CD4-positive, alpha-beta T cell treated with Interleukin-15 for 1 hour (primary cell): Measurements from ENCODE around the gene SENP7.
"Not testable (repeated sequence)": the region's sequence is repeated elsewhere in the genome, so short reads cannot be mapped to it uniquely, and the experiment has no call there.

ENCODE experiments used
- DNase-seq: peaks from one replicate; pipeline ENCODE4 v3.0.0-alpha.2; 2020

Gene SENP7

GRCh38 chr3:101319531-101319930 lies 193.5 kb downstream of the SENP7 start:
- DNase-seq, result no peak

- no peak for DNase-seq
Observed at GRCh38 chr3:101312545-101312944, 200.5 kb downstream of the SENP7 start.

DNA sequence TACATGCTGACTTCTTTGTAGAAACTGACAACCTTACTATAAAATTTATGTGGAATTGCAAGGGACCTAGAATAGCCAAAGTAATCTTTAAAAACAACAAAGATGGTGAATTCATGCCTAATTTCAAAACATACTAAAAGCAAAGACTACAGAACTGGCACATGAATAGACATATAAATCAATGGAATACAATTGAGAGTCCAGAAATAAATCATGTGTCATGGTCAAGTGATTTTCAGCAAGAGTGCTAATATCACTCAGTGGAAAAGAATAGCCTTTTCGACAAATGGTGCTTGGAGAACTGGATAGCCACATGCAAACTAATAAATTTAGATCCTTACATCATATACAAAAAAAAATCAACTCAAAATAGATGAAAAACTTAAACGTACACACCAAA lies 201.3 kb downstream of the SENP7 start:
- no peak for DNase-seq

- no peak for DNase-seq
Observed at GRCh38 chr3:101310978-101311375, 202.0 kb downstream of the SENP7 start.

- DNase-seq, result not testable (repeated sequence)
Observed at GRCh38 chr3:101308147-101308772, 204.8 kb downstream of the SENP7 start.

DNA sequence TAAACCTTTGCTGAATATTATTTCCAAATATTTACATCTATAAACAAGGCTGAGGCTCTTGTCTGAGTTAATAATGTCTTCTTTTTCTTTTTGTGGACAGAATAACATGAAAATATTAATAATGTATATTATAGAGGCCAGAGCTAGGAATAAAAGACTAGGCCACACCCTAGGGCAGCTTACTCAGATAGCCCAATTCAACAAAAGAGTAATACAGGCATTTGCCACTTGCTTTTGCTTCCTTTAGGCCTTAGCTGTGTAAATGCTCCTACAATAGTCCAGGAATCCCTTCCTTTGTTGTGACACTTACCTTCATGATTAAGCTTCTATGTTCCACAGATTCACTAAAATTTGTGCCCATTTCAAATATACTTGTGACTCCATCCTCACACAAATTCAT lies 209.2 kb downstream of the SENP7 start:
- DNase-seq, result no peak

- DNase-seq, result no peak
Observed at GRCh38 chr3:101303089-101303731, 209.8 kb downstream of the SENP7 start.

DNA sequence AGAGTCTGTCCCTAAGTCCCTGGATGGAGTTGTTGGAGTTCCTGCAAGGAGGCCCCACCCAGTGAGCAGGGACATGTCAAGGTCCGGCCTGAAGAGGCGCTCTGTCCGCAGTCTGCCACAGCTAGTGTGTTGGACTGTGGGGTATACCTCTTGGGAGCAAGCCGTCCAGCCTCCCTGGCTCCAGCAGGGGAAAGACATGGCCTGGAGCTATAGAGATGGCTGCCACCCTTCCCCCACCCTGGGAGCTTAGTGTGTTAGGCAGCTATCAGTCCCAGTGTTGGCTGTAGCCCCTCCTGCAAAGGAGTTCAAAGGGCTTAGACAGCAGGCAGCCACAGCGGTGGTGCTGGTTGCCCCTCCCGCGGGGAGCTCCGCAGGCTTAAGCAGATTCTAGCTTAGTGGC lies 212.9 kb downstream of the SENP7 start:
- DNase-seq, result no peak

DNA sequence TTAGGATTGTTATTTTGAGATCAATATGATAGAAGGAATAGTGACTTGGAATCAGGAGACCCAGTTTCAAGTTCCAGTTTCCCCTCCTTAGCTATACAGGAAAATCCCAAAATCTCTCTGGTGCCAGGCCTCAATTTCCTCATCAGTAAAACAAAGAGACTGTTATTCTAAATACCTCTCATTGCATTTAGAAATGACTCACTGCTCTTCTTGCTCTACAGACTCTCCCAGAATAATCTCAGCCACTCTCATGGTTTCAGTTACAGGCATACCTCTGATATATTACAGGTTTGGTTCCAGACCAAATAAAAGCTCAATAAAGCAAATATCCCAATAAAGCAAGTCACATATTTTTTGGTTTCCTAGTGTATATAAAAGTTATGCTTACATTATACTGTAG lies 221.0 kb downstream of the SENP7 start:
- DNase-seq, result no peak

DNA sequence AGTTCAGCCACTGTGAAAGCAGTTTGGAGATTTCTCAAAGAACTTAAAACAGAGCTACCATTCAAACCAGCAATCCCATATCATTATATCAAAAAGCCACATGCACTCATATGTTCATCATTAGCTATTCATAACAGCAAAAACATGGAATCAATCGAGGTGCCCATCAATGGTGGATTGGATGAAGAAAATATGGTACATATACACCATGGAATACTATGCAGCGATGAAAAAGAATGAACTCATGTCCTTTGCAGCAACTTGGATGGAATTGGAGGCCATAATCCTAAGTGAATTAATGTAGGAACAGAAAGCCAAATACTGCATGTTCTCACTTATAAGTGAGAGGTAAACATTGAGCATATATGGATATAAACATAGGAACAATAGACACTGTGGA lies 224.7 kb downstream of the SENP7 start:
- no peak for DNase-seq

DNA sequence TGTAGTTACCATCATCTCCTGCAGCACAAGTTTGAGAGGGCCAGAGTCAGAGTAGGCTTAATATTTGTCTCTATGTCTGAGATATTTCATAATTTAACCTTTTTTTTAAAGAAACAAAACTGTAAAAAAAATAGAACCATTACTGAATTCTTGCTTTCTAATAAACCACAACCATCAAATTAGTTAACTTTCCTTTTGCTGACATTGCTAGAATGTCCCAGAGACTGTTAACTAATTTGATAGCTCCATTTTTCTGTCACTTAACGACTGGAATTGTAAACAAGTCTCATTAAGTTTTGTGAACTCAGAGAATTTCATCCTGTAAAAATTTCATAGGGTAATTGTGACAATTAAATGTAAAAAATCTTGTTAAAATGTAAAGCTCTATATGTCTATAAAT lies 228.3 kb downstream of the SENP7 start:
- DNase-seq, result no peak

GRCh38 chr3:101281521-101282030 lies 231.4 kb downstream of the SENP7 start:
- DNase-seq, result no peak

DNA sequence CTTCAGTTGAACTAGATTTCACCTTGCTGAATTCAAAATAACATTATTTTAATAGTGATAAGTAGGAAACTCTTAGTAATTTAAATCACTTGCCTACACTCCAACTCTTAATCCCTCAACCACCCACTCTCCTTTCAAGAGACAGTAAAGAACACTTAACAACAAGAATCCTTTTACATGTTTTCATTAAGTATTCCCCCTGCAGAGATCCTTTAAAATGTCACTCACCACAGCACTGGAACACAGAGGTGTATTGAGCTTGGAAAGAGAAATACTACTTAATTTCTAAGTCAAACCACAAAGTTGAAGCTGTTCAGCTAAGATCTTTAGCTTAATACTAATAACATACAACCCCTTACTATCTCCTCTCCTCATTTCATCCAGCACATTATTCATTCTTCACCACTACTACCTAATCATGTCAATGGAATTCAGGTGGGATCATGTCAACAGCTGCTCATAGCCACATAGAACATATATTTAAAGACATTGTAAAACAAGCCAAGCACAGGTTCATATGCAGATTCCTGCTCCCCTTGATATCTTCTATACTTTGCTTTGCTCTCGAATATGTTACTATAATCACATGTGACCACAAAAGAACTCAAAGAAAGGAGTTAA lies 233.1 kb downstream of the SENP7 start:
- no peak for DNase-seq

DNA sequence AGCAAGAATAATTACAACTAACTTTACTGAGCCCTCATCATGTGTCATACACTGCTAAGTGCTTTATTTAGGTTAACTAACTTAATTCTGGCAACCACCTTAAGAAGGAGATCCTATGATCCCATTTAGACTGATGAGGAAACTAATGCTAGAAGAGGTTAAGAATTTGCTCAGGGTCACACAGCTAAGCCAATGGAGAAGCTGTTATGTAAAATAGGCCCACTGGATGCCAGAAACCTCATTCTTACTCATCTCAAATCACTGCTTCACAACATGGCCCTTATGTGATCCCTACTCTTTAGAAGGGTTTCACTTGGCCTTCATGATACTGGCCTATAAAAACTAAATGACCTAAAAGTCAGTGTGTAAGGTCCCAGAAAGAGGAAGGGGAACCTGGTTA lies 233.8 kb downstream of the SENP7 start:
- no peak for DNase-seq

DNA sequence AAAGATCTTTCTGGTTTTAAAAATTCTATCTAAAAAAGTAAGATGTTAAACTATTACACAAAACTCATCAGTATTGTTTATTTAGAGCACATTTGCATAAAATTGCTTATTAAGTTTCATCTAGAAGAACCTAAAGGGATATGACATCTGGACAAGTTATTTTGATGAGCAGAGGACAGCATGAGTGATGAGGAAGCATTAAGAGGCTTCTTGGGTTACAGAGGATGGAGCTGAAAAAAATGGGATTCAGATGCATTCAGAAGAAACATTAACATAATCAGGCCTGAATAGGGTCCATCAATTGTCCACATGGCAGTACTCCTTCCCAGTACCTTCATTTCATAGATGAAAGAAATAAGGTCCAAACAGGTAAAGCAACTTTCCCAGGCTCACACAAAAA lies 234.3 kb downstream of the SENP7 start:
- DNase-seq, result no peak
